CD14-positive monocyte (primary cell): ENCODE measurements around the gene GRAMD2B. TPM values are rescaled to one million over a fixed set of nuclear protein-coding genes. Genes with fewer than 3 reads are reported as not detected.

ENCODE experiments used
- DNase-seq, 3 donors: peaks; one replicate each; pipeline ENCODE4 v3.0.0-alpha.2; 2011 to 2022
- H2AFZ ChIP-seq: 2 replicates; pipeline ENCODE4 v1.6.0; 2012; ENCODE audit warnings: mild to moderate bottlenecking, low read depth, low read length, inconsistent platforms; ENCODE audit not compliant: insufficient read depth, poor library complexity, severe bottlenecking
- H3K27ac ChIP-seq, 2 donors: 1 replicate in 1 of 2; 2 replicates in 1 of 2; pipeline ENCODE4 v1.5.1; 2012 to 2013; ENCODE audit warnings: low read length in 2 of 2, control low read depth in 1 of 2, inconsistent platforms in 1 of 2, low read depth in 1 of 2, mild to moderate bottlenecking in 1 of 2
- H3K27me3 ChIP-seq, 2 donors: one replicate each; pipeline versions ENCODE4 v1.6.0 to v1.6.1; 2011 to 2013; ENCODE audit warnings: low read length in 2 of 2; ENCODE audit not compliant: control insufficient read depth in 2 of 2, insufficient read depth in 2 of 2
- H3K36me3 ChIP-seq, 2 donors: replicated peaks in 1 of 2; 1 replicate in 1 of 2; 2 replicates in 1 of 2; pipeline versions ENCODE4 v1.5.1 to v1.6.1; 2012 to 2013; ENCODE audit warnings: low read length in 2 of 2, control low read depth in 1 of 2, inconsistent platforms in 1 of 2, mild to moderate bottlenecking in 1 of 2; ENCODE audit not compliant: insufficient read depth in 2 of 2, control insufficient read depth in 1 of 2
- H3K4me1 ChIP-seq, 2 donors: 1 replicate in 1 of 2; 2 replicates in 1 of 2; pipeline versions ENCODE4 v1.5.1 to v1.6.1; 2012 to 2013; ENCODE audit warnings: low read length in 2 of 2, control low read depth in 1 of 2, inconsistent platforms in 1 of 2, mild to moderate bottlenecking in 1 of 2, moderate library complexity in 1 of 2; ENCODE audit not compliant: insufficient read depth in 2 of 2, control insufficient read depth in 1 of 2
- H3K4me2 ChIP-seq: replicated peaks from 2 replicates; pipeline ENCODE3; 2012; ENCODE audit warnings: low read length, moderate library complexity, mild to moderate bottlenecking; ENCODE audit not compliant: poor library complexity, severe bottlenecking; ENCODE audit errors: extremely low read depth
- H3K4me3 ChIP-seq, 3 experiments: fragments of 200-600 bp in 1 of 3; sonication (generic) in 1 of 3; replicated peaks in 1 of 3; 1 replicate in 2 of 3; 2 replicates in 1 of 3; pipeline ENCODE4 v1.5.1; 2011 to 2013; ENCODE audit warnings: low read length in 3 of 3, mild to moderate bottlenecking in 3 of 3, control low read depth in 2 of 3, low read depth in 2 of 3, inconsistent platforms in 1 of 3, moderate library complexity in 1 of 3
- H3K79me2 ChIP-seq: 2 replicates; pipeline ENCODE4 v1.6.0; 2012; ENCODE audit warnings: mild to moderate bottlenecking, control low read depth, inconsistent platforms, low read length, moderate library complexity; ENCODE audit not compliant: insufficient read depth
- H3K9ac ChIP-seq: 2 replicates; pipeline ENCODE4 v1.6.0; 2017; ENCODE audit warnings: low read length, mild to moderate bottlenecking; ENCODE audit not compliant: insufficient read depth, poor library complexity, severe bottlenecking
- H3K9me3 ChIP-seq, 2 donors: replicated peaks in 1 of 2; 1 replicate in 1 of 2; 2 replicates in 1 of 2; pipeline versions ENCODE4 v1.5.1 to v1.6.1; 2012 to 2013; ENCODE audit warnings: low read length in 2 of 2, control low read depth in 1 of 2; ENCODE audit not compliant: control insufficient read depth in 1 of 2, insufficient read depth in 1 of 2
- H4K20me1 ChIP-seq: 2 replicates; pipeline ENCODE4 v1.6.0; 2012; ENCODE audit warnings: mild to moderate bottlenecking, low read length, control low read depth, moderate library complexity; ENCODE audit not compliant: insufficient read depth
- H3K27ac Mint-ChIP-seq, 7 donors: one replicate each; pipeline ENCODE4 v1.8.0; 2020; ENCODE audit warnings: mild to moderate bottlenecking in 7 of 7, mixed read lengths in 7 of 7, moderate library complexity in 6 of 7, inconsistent platforms in 2 of 7
- H3K27me3 Mint-ChIP-seq, 3 donors: one replicate each; pipeline ENCODE4 v1.8.0; 2021 to 2022; ENCODE audit warnings: low read depth in 3 of 3, mild to moderate bottlenecking in 3 of 3, mixed read lengths in 3 of 3, moderate library complexity in 3 of 3, inconsistent platforms in 1 of 3
- H3K36me3 Mint-ChIP-seq, 2 donors: one replicate each; pipeline ENCODE4 v1.8.0; 2020; ENCODE audit warnings: mixed read lengths in 2 of 2, inconsistent platforms in 1 of 2, mild to moderate bottlenecking in 1 of 2
- H3K4me1 Mint-ChIP-seq: one replicate; pipeline ENCODE4 v1.8.0; 2020; ENCODE audit warnings: mild to moderate bottlenecking, mixed read lengths
- H3K4me3 Mint-ChIP-seq, 2 donors: one replicate each; pipeline ENCODE4 v1.8.0; 2020; ENCODE audit warnings: mild to moderate bottlenecking in 2 of 2, mixed read lengths in 2 of 2, moderate library complexity in 1 of 2
- H3K9me3 Mint-ChIP-seq, 7 donors: one replicate each; pipeline ENCODE4 v1.8.0; 2020 to 2022; ENCODE audit warnings: mixed read lengths in 7 of 7, mild to moderate bottlenecking in 6 of 7, moderate library complexity in 6 of 7, inconsistent platforms in 2 of 7
- WGBS: methylation state at CpG from one replicate; pipeline ENCODE4 v1.1.5; 2013; ENCODE audit warnings: missing lambda C conversion rate; ENCODE audit not compliant: insufficient coverage; 5-methylcytosine and 5-hydroxymethylcytosine counted together
- intact Hi-C, 2 donors: fragments of 100-400 bp; cut with micrococcal nuclease; formaldehyde crosslinking; loops; one replicate each; pipeline versions ENCODE4 v1.15.0 to v1.15.1; 2023
- polyA plus RNA-seq, 3 donors: library from polyadenylated mRNA; depleted of rRNA in 1 of 3; unstranded in 2 of 3; stranded (reverse) in 1 of 3; fragments of 300-500 nt in 2 of 3; fragments of >200 nt in 1 of 3; fragmentation: Illumina TruSeq in 2 of 3; gene quantifications; 1 replicate in 2 of 3; 2 replicates in 1 of 3; pipeline ENCODE4 v1.2.3, GENCODE V29; 2012 to 2021
- TF ChIP-seq, protein P1 (sequence below): fragments of 200-600 bp; IDR thresholded peaks from one replicate; pipeline ENCODE4 v1.8.0; 2022; ENCODE audit warnings: antibody characterized with exemption, mild to moderate bottlenecking

GRAMD2B gene
- polyA plus RNA-seq, 3 donors: 0.79 to 1.2 (median 1.1) TPM

DNA sequence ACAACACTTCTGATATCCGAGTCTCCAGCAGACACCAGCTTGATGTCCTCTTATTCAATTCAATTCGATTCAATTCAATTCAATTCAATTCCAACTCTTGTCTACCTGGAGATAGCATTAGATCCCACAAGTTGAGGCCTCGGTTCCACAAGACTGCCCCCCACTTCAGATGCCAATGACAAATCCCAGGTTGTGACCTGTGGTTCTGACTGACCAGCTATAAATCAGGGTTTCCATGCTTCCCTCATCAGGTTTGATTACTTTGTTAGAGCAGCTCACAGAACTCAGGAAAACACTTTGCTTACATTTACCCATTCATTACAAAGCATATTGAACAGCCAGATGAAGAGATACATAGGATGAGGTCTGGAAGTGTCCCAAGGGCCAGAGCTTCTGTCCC is 89.2 kb downstream of the GRAMD2B start:
- H3K27ac Mint-ChIP-seq: no peak overlapping the region
- no peak overlapping the region for H3K27ac ChIP-seq
- H3K27me3 ChIP-seq: no peaks in the 10 kb centered on the region
- no peaks in the 10 kb centered on the region for H3K79me2 ChIP-seq
- intact Hi-C loops: no loop called here
- no peak for DNase-seq
- no peaks in the 10 kb centered on the region for H4K20me1 ChIP-seq
- no peaks in the 10 kb centered on the region for H3K36me3 ChIP-seq
- peaks cover 0 to 2% (median 0%) of the 10 kb centered on the region in 7 donors for H3K9me3 Mint-ChIP-seq
- H3K4me3 Mint-ChIP-seq: no peak overlapping the region
- TF ChIP-seq, protein P1, sequence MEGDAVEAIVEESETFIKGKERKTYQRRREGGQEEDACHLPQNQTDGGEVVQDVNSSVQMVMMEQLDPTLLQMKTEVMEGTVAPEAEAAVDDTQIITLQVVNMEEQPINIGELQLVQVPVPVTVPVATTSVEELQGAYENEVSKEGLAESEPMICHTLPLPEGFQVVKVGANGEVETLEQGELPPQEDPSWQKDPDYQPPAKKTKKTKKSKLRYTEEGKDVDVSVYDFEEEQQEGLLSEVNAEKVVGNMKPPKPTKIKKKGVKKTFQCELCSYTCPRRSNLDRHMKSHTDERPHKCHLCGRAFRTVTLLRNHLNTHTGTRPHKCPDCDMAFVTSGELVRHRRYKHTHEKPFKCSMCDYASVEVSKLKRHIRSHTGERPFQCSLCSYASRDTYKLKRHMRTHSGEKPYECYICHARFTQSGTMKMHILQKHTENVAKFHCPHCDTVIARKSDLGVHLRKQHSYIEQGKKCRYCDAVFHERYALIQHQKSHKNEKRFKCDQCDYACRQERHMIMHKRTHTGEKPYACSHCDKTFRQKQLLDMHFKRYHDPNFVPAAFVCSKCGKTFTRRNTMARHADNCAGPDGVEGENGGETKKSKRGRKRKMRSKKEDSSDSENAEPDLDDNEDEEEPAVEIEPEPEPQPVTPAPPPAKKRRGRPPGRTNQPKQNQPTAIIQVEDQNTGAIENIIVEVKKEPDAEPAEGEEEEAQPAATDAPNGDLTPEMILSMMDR: no peak
- no peak overlapping the region for H3K4me2 ChIP-seq
- no peak overlapping the region for H3K4me3 ChIP-seq
- H2AFZ ChIP-seq: no peak overlapping the region
- no peaks in the 10 kb centered on the region for H3K9me3 ChIP-seq
- peaks cover 0 to 4% (median 0%) of the 10 kb centered on the region in 3 donors for H3K27me3 Mint-ChIP-seq
- peaks cover 12% of the 10 kb centered on the region for H3K4me1 Mint-ChIP-seq
- H3K9ac ChIP-seq: no peak overlapping the region
- 97% methylated on average over 3 of the region's 3 CpGs for WGBS
- H3K4me1 ChIP-seq: peaks cover 5 to 8% of the 10 kb centered on the region in 2 donors
- no peaks in the 10 kb centered on the region for H3K36me3 Mint-ChIP-seq

- Mint-ChIP-seq H3K27ac (no peak overlapping the region), H3K4me3 (no peak overlapping the region), H3K4me1 (peaks cover 12% of the 10 kb centered on the region), H3K27me3 (peaks cover 0 to 4% (median 0%) of the 10 kb centered on the region in 3 donors), H3K36me3 (no peaks in the 10 kb centered on the region), H3K9me3 (peaks cover 0 to 2% (median 0%) of the 10 kb centered on the region in 7 donors)
- Histone ChIP-seq H3K9ac (no peak overlapping the region), H3K4me1 (peaks cover 5 to 8% of the 10 kb centered on the region in 2 donors), H3K27me3 (no peaks in the 10 kb centered on the region), H3K4me3 (no peak overlapping the region), H3K9me3 (no peaks in the 10 kb centered on the region), H3K36me3 (no peaks in the 10 kb centered on the region), H3K79me2 (no peaks in the 10 kb centered on the region), H4K20me1 (no peaks in the 10 kb centered on the region), H3K27ac (no peak overlapping the region), H2AFZ (no peak overlapping the region), H3K4me2 (no peak overlapping the region)
- 100% methylated on average over 1 of the region's 2 CpGs for WGBS
- TF ChIP-seq, protein P1: no peak
- no peak for DNase-seq
- intact Hi-C loops: no loop called here
Measured at GRCh38 chr5:126513302-126513701, 90.1 kb downstream of the GRAMD2B start.
